Hepatocyte (in vitro differentiated cells): ENCODE measurements around the gene PLA2G2C. TPM values are rescaled to one million over a fixed set of nuclear protein-coding genes. Genes with fewer than 3 reads are reported as not detected.

Source experiments
- DNase-seq: peaks from one replicate; pipeline ENCODE4 v3.0.0-alpha.2; 2016; ENCODE audit warnings: low spot score
- H2AFZ ChIP-seq: fragments of 200-600 bp; sonication (generic); 2 replicates; pipeline ENCODE4 v1.6.0; 2016; ENCODE audit warnings: antibody characterized with exemption, mild to moderate bottlenecking
- H3K27ac ChIP-seq: fragments of 200-600 bp; sonication (generic); 2 replicates; pipeline ENCODE4 v1.5.1; 2016; ENCODE audit warnings: mild to moderate bottlenecking
- H3K27me3 ChIP-seq: fragments of 200-600 bp; sonication (generic); 2 replicates; pipeline ENCODE4 v1.6.1; 2016
- H3K36me3 ChIP-seq: fragments of 200-600 bp; sonication (generic); replicated peaks from 2 replicates; pipeline ENCODE4 v1.5.1; 2016; ENCODE audit warnings: low read depth; ENCODE audit not compliant: insufficient read depth
- H3K4me1 ChIP-seq: fragments of 200-600 bp; sonication (generic); 2 replicates; pipeline ENCODE4 v1.5.1; 2016; ENCODE audit warnings: mild to moderate bottlenecking, moderate library complexity; ENCODE audit not compliant: insufficient read depth
- H3K4me2 ChIP-seq: fragments of 200-600 bp; sonication (generic); 2 replicates; pipeline ENCODE4 v1.6.0; 2016
- H3K4me3 ChIP-seq: fragments of 200-600 bp; sonication (generic); 2 replicates; pipeline ENCODE4 v1.5.1; 2016; ENCODE audit warnings: mild to moderate bottlenecking
- H3K79me2 ChIP-seq: fragments of 200-600 bp; sonication (generic); 2 replicates; pipeline ENCODE4 v1.6.0; 2017; ENCODE audit warnings: mild to moderate bottlenecking
- H3K9me2 ChIP-seq: fragments of 200-600 bp; sonication (generic); replicated peaks from 2 replicates; pipeline ENCODE4 v1.6.0; 2017; ENCODE audit warnings: mild to moderate bottlenecking; ENCODE audit not compliant: insufficient read depth
- H3K9me3 ChIP-seq: fragments of 200-600 bp; sonication (generic); 2 replicates; pipeline ENCODE4 v1.5.1; 2016; ENCODE audit warnings: low read depth, mild to moderate bottlenecking
- H4K20me1 ChIP-seq: fragments of 200-600 bp; sonication (generic); 2 replicates; pipeline ENCODE4 v1.6.0; 2016; ENCODE audit warnings: mild to moderate bottlenecking; ENCODE audit not compliant: insufficient read depth, poor library complexity, severe bottlenecking
- EZH2 ChIP-seq: fragments of 200-600 bp; sonication (generic); IDR thresholded peaks from 2 replicates; pipeline ENCODE4 v1.6.1; 2016; ENCODE audit warnings: antibody characterized with exemption, mild to moderate bottlenecking, borderline replicate concordance
- EZH2phosphoT487 ChIP-seq: fragments of 200-600 bp; sonication (generic); IDR thresholded peaks from one replicate; pipeline ENCODE4 v1.6.1; 2018; ENCODE audit warnings: antibody characterized with exemption, mild to moderate bottlenecking, low read depth, moderate library complexity; ENCODE audit not compliant: unreplicated experiment, severe bottlenecking
- WGBS: methylation state at CpG from one replicate; pipeline ENCODE4 v1.1.6; 2016; ENCODE audit warnings: low lambda C conversion rate; ENCODE audit errors: missing lambda C conversion rate; 5-methylcytosine and 5-hydroxymethylcytosine counted together
- polyA plus RNA-seq: library from polyadenylated mRNA; unstranded; fragments of >200 nt; fragmentation: Nextera tagmentation; extraction: Ambion mirVana; gene quantifications from 2 replicates; pipeline ENCODE4 v1.2.1, GENCODE V29; 2016
- total RNA-seq: library from RNA; depleted of rRNA; stranded (reverse); fragments of >200 nt; gene quantifications from 2 replicates; pipeline ENCODE4 v1.2.3, GENCODE V29; 2014
- TF ChIP-seq, protein P1 (sequence below): fragments of 200-600 bp; sonication (generic); IDR thresholded peaks from 2 replicates; pipeline ENCODE4 v1.5.1; 2016; ENCODE audit warnings: antibody characterized with exemption, mild to moderate bottlenecking; ENCODE audit not compliant: poor library complexity

The PLA2G2C gene
- total and polyA plus RNA-seq, 2 experiments from 2014 or later, result not detected

DNA sequence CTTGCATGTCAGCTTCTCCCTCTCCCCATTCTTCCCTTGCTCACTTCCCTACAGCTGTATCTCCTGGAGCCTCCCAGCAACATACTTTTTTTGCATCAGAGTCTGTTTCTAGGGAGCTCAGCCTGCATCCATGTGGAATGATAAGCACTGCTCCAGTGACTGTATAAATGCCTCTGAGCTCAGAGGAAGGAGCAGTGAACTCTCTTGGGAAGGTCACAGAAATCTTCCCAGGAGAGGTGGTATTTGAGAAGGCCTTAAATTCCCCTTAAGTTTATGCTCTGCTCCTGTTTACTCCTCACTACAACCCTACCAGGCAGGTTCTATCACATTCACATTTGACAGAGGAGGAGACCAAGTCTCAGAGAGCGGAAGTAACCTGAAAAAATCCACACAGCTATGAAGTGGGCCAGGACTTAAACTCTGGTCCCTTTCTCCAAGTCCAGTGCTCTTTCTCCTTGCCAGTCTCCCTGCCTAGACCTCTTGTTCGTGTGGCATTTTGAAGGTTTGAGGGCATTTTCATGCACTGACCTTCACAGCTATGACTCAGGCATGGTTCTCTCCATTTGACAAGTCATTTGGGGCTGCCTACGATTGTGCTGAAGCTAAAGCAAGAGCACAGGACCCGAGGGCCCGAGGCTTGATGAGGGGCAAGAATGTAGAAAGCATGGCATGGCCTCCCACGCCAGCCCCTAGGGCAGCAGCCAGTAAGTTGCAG is 6.0 kb downstream of the PLA2G2C start:
- no peak for TF ChIP-seq EZH2phosphoT487
- TF ChIP-seq EZH2, result no peak
- TF ChIP-seq, protein P1, sequence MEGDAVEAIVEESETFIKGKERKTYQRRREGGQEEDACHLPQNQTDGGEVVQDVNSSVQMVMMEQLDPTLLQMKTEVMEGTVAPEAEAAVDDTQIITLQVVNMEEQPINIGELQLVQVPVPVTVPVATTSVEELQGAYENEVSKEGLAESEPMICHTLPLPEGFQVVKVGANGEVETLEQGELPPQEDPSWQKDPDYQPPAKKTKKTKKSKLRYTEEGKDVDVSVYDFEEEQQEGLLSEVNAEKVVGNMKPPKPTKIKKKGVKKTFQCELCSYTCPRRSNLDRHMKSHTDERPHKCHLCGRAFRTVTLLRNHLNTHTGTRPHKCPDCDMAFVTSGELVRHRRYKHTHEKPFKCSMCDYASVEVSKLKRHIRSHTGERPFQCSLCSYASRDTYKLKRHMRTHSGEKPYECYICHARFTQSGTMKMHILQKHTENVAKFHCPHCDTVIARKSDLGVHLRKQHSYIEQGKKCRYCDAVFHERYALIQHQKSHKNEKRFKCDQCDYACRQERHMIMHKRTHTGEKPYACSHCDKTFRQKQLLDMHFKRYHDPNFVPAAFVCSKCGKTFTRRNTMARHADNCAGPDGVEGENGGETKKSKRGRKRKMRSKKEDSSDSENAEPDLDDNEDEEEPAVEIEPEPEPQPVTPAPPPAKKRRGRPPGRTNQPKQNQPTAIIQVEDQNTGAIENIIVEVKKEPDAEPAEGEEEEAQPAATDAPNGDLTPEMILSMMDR, result no peak
- 77% methylated on average over 6 of the region's 6 CpGs for WGBS

DNA sequence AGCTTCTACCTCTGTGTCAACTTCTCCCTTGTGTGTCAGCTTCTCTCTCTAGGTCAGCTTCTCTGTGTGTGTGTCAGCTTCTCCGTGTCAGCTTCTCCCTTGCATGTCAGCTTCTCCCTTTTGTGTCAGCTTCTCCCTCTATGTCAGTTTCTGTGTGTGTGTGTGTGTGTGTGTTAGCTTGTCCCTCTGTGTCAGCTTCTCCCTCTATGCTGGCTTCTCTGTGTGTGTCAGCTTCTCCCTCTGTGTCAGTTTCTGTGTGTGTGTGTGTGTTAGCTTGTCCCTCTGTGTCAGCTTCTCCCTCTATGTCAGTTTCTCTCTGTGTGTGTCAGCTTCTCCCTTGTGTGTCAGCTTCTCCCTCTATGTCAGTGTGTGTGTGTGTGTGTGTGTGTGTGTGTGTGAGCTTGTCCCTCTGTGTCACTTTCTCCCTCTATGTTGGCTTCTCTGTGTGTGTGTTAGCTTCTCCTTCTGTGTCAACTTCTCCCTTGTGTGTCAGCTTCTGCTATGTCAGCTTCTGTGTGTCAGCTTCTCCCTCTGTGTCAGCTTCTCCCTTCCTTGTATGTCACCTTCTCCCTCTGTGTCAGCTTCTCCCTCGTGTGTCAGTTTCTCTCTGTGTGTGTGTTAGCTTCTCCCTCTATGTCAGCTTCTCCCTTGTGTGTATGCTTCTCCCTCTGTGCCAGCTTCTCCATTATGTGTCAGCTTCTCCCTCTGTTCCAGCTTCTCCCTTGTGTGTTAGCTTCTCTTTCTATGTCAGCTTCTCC is 6.8 kb downstream of the PLA2G2C start:
- 91% methylated on average over 2 of the region's 2 CpGs for WGBS
- H3K4me1 ChIP-seq, result no peaks in the 10 kb centered on the region
- TF ChIP-seq, protein P1, result no peak
- TF ChIP-seq EZH2 (no peak), EZH2phosphoT487 (no peak)
- no peak overlapping the region for H3K4me2 ChIP-seq
- no peak overlapping the region for H3K4me3 ChIP-seq
- no peaks in the 10 kb centered on the region for H3K27me3 ChIP-seq
- H3K27ac ChIP-seq, result no peak overlapping the region
- no peak for DNase-seq
- no peak overlapping the region for H2AFZ ChIP-seq
- no peaks in the 10 kb centered on the region for H3K9me2 ChIP-seq
- H3K79me2 ChIP-seq, result no peaks in the 10 kb centered on the region
- no peaks in the 10 kb centered on the region for H4K20me1 ChIP-seq
- H3K36me3 ChIP-seq, result no peaks in the 10 kb centered on the region
- no peaks in the 10 kb centered on the region for H3K9me3 ChIP-seq

More for the DNA sequence above, 6.0 kb downstream of the PLA2G2C start:
- Histone ChIP-seq H2AFZ (no peak overlapping the region), H3K36me3 (no peaks in the 10 kb centered on the region), H3K4me1 (no peaks in the 10 kb centered on the region), H3K27ac (no peak overlapping the region), H3K27me3 (no peaks in the 10 kb centered on the region), H3K4me2 (no peak overlapping the region), H3K4me3 (no peak overlapping the region), H3K9me2 (no peaks in the 10 kb centered on the region), H3K79me2 (no peaks in the 10 kb centered on the region), H4K20me1 (no peaks in the 10 kb centered on the region), H3K9me3 (no peaks in the 10 kb centered on the region)
- no peak for DNase-seq

GRCh38 chr1:20178634-20179370 is 7.5 kb downstream of the PLA2G2C start:
- DNase-seq, result no peak
- 85% methylated on average over 13 of the region's 13 CpGs for WGBS
- H2AFZ ChIP-seq, result no peak overlapping the region
- H3K4me3 ChIP-seq, result no peak overlapping the region
- H4K20me1 ChIP-seq, result no peaks in the 10 kb centered on the region
- H3K27ac ChIP-seq, result no peak overlapping the region
- no peaks in the 10 kb centered on the region for H3K9me3 ChIP-seq
- no peaks in the 10 kb centered on the region for H3K4me1 ChIP-seq
- no peaks in the 10 kb centered on the region for H3K9me2 ChIP-seq
- TF ChIP-seq EZH2phosphoT487 (no peak), EZH2 (no peak)
- TF ChIP-seq, protein P1, result no peak
- H3K4me2 ChIP-seq, result no peak overlapping the region
- no peaks in the 10 kb centered on the region for H3K79me2 ChIP-seq
- no peaks in the 10 kb centered on the region for H3K36me3 ChIP-seq
- no peaks in the 10 kb centered on the region for H3K27me3 ChIP-seq
